ENCODE measurements around the gene SPATA25. TPM values are rescaled to one million over a fixed set of nuclear protein-coding genes. Genes with fewer than 3 reads are reported as not detected.

The SPATA25 gene
- total RNA-seq, 1 experiment from 2014 or later: 7.3 TPM

DNA sequence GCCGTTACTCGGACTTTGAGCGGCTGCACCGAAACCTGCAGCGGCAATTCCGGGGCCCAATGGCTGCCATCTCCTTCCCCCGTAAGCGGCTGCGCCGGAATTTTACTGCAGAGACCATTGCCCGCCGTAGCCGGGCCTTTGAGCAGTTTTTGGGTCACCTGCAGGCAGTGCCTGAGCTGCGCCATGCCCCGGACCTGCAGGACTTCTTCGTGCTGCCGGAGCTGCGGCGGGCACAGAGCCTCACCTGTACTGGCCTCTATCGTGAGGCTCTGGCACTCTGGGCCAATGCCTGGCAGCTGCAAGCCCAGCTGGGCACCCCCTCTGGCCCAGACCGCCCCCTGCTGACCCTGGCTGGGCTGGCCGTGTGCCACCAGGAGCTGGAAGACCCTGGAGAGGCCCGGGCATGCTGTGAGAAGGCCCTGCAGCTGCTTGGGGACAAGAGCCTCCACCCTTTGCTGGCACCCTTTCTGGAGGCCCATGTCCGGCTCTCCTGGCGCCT is 46.7 kb downstream of the SPATA25 start:
- ChIA-PET POLR2A (interaction anchor here (0.6 kb wide), 1 partner anchor 16 kb away, joined by 3 read pairs; no protein-coding TSS in a partner anchor), CTCF (no interaction called here)
- H3K4me3 Mint-ChIP-seq (ENCODE audit: unreplicated experiment): no peak overlapping the region
- Histone ChIP-seq H3K27me3 (replicated peaks; ENCODE audit: control insufficient read depth, insufficient read depth, low read length) (no peaks in the 10 kb centered on the region), H3K36me3 (ENCODE audit: control insufficient read depth, insufficient read depth, low read length) (peaks cover 7% of the 10 kb centered on the region; the same call in 1 of the 2 replicates), H3K9me3 (no peaks in the 10 kb centered on the region), H3K4me3 (ENCODE audit: low read depth, low read length) (no peak overlapping the region), H3K4me1 (no peaks in the 10 kb centered on the region)
- peaks cover 42% of the 10 kb centered on the region for H3K36me3 Mint-ChIP-seq (ENCODE audit: insufficient read depth, unreplicated experiment)
- no peak overlapping the region for H3K27ac Mint-ChIP-seq (ENCODE audit: unreplicated experiment)
- H3K4me1 Mint-ChIP-seq (ENCODE audit: low read depth, unreplicated experiment): no peaks in the 10 kb centered on the region
- TF ChIP-seq, protein P1, sequence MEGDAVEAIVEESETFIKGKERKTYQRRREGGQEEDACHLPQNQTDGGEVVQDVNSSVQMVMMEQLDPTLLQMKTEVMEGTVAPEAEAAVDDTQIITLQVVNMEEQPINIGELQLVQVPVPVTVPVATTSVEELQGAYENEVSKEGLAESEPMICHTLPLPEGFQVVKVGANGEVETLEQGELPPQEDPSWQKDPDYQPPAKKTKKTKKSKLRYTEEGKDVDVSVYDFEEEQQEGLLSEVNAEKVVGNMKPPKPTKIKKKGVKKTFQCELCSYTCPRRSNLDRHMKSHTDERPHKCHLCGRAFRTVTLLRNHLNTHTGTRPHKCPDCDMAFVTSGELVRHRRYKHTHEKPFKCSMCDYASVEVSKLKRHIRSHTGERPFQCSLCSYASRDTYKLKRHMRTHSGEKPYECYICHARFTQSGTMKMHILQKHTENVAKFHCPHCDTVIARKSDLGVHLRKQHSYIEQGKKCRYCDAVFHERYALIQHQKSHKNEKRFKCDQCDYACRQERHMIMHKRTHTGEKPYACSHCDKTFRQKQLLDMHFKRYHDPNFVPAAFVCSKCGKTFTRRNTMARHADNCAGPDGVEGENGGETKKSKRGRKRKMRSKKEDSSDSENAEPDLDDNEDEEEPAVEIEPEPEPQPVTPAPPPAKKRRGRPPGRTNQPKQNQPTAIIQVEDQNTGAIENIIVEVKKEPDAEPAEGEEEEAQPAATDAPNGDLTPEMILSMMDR (IDR thresholded peaks at IDR 0.05; ENCODE audit: insufficient read depth in 1 of 2, low read depth in 1 of 2, low read length in 1 of 2, severe bottlenecking in 1 of 2, unreplicated experiment in 1 of 2): no peak
- BruUV-seq (replicated peaks): no TSS peak
- no peaks in the 10 kb centered on the region for H3K9me3 Mint-ChIP-seq (ENCODE audit: unreplicated experiment)
- no peak for DNase-seq
- H3K27me3 Mint-ChIP-seq (ENCODE audit: insufficient read depth, unreplicated experiment): no peaks in the 10 kb centered on the region
- intact Hi-C loops (cut with micrococcal nuclease; ENCODE audit: unreplicated experiment): no loop called here

DNA sequence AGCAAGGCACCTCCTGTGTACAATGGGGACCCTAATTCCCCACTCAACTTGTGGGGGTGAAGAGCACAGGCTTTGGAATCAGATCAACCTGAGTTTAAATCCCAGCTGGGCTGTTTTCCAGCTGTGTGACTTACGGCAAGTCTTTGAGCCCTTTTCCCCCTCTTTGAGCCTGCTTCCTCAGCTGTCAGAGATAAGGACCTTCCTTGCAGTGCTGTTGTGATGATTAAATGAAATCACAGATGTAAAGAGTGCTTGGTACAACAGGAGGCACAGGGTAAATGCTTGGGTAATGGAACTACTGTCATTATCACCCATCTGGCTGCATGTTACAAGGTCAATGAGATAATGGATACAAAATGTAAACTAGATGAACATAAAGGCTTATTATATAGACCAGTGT is 50.6 kb downstream of the SPATA25 start:
- no peak overlapping the region for H3K4me3 ChIP-seq (ENCODE audit: low read depth, low read length)
- no peaks in the 10 kb centered on the region for H3K9me3 ChIP-seq
- Mint-ChIP-seq H3K4me3 (ENCODE audit: unreplicated experiment) (no peak overlapping the region), H3K9me3 (ENCODE audit: unreplicated experiment) (no peaks in the 10 kb centered on the region), H3K27ac (ENCODE audit: unreplicated experiment) (no peak overlapping the region), H3K4me1 (ENCODE audit: low read depth, unreplicated experiment) (peaks cover 9% of the 10 kb centered on the region), H3K36me3 (ENCODE audit: insufficient read depth, unreplicated experiment) (peaks cover 13% of the 10 kb centered on the region), H3K27me3 (ENCODE audit: insufficient read depth, unreplicated experiment) (no peaks in the 10 kb centered on the region)
- H3K27me3 ChIP-seq (replicated peaks; ENCODE audit: control insufficient read depth, insufficient read depth, low read length): no peaks in the 10 kb centered on the region
- peaks cover 3% of the 10 kb centered on the region; the same call in 1 of the 2 replicates for H3K36me3 ChIP-seq (ENCODE audit: control insufficient read depth, insufficient read depth, low read length)
- peaks cover 13% of the 10 kb centered on the region for H3K4me1 ChIP-seq
- no TSS peak for BruUV-seq (replicated peaks)
- DNase-seq: no peak
- intact Hi-C loops (cut with micrococcal nuclease; ENCODE audit: unreplicated experiment): no loop called here
- TF ChIP-seq, protein P1 (IDR thresholded peaks at IDR 0.05; ENCODE audit: insufficient read depth in 1 of 2, low read depth in 1 of 2, low read length in 1 of 2, severe bottlenecking in 1 of 2, unreplicated experiment in 1 of 2): no peak
- ChIA-PET CTCF (interaction anchor here (0.5 to 0.6 kb wide), 2 partner anchors 91 to 494 kb away, joined by 3 to 4 read pairs; no protein-coding TSS in a partner anchor), POLR2A (no interaction called here)

Other genes with a start within 250 kb of the SPATA25 start
- gene WFDC11, start 217.4 kb downstream of the SPATA25 start, total RNA-seq (2022): not detected in 2 replicates
- not detected in 2 replicates for gene WFDC13, start 185.6 kb downstream of the SPATA25 start, total RNA-seq (2022)
- gene WFDC10B, start 182.6 kb downstream of the SPATA25 start, total RNA-seq (2022): not detected in 2 replicates
- not detected in 2 replicates for gene SPINT4, start 165.3 kb downstream of the SPATA25 start, total RNA-seq (2022)
- 1.1 and 1.7 TPM in 2 replicates for gene WFDC3, start 95.7 kb downstream of the SPATA25 start, total RNA-seq (2022)
- gene DNTTIP1, start 95.7 kb downstream of the SPATA25 start, total RNA-seq (2022): 89.3 and 105 TPM in 2 replicates
- gene UBE2C, start 75.0 kb downstream of the SPATA25 start, total RNA-seq (2022): 409 and 423 TPM in 2 replicates
- not detected in 2 replicates for gene TNNC2, start 60.3 kb downstream of the SPATA25 start, total RNA-seq (2022)
- 14.1 and 15.6 TPM in 2 replicates for gene SNX21, start 53.8 kb downstream of the SPATA25 start, total RNA-seq (2022)
- gene ACOT8, start 30.2 kb downstream of the SPATA25 start, total RNA-seq (2022): 35.1 and 36.2 TPM in 2 replicates
- 6.1 and 6.4 TPM in 2 replicates for gene ZSWIM3, start 30.0 kb downstream of the SPATA25 start, total RNA-seq (2022)
- gene ZSWIM1, start 6.4 kb downstream of the SPATA25 start, total RNA-seq (2022): 24.8 and 27.3 TPM in 2 replicates
- 12.6 TPM in 2 replicates for gene NEURL2, start 3.6 kb upstream of the SPATA25 start, total RNA-seq (2022)
- 282 and 294 TPM in 2 replicates for gene CTSA, start 3.7 kb upstream of the SPATA25 start, total RNA-seq (2022)
- 39.6 and 42.6 TPM in 2 replicates for gene PLTP, start 24.5 kb upstream of the SPATA25 start, total RNA-seq (2022)
- 66.5 and 75.9 TPM in 2 replicates for gene PCIF1, start 47.1 kb upstream of the SPATA25 start, total RNA-seq (2022)
- 35.1 and 38.1 TPM in 2 replicates for gene ZNF335, start 84.6 kb upstream of the SPATA25 start, total RNA-seq (2022)
- 0.16 TPM in 1 of 2 replicates, not detected in the other for gene MMP9, start 121.3 kb upstream of the SPATA25 start, total RNA-seq (2022)
- 0.56 and 1.9 TPM in 2 replicates for gene SLC12A5, start 141.6 kb upstream of the SPATA25 start, total RNA-seq (2022)
- gene NCOA5, start 202.3 kb upstream of the SPATA25 start, total RNA-seq (2022): 52.5 and 53.3 TPM in 2 replicates
- not detected in 2 replicates for gene CD40, start 230.7 kb upstream of the SPATA25 start, total RNA-seq (2022)